ENCODE measurements around the gene TLDC2. TPM values are rescaled to one million over a fixed set of nuclear protein-coding genes. Genes with fewer than 3 reads are reported as not detected.

The TLDC2 gene
- total and polyA plus RNA-seq, 2 of the 8 experiments (the other 6 are each of a cell fraction or from before 2014, with no cell fraction given) = 0.29 to 0.34 TPM

- Histone ChIP-seq H3K79me2 (ENCODE audit: control insufficient read depth in 1 of 2, insufficient read depth in 2 of 2, low read length in 2 of 2) (peaks cover 0 to 3% of the 10 kb centered on the region in 2 experiments; a peak in 1 of 4 replicates), H3K36me3 (ENCODE audit: control insufficient read depth in 2 of 4, insufficient read depth in 4 of 4, low read length in 3 of 4) (no peaks in the 10 kb centered on the region), H4K91ac (replicated peaks; ENCODE audit: insufficient read length, low read length) (no peak overlapping the region), H3K79me1 (ENCODE audit: low read depth, low read length) (peaks cover 3% of the 10 kb centered on the region; the same call in 1 of the 2 replicates), H2AK5ac (ENCODE audit: low read depth, low read length) (no peak overlapping the region), H3K23ac (ENCODE audit: insufficient read length) (no peak overlapping the region), H3K27ac (ENCODE audit: low read depth, low read length) (no peak overlapping the region), H3K4me2 (ENCODE audit: insufficient read depth in 1 of 2, low read depth in 2 of 2, low read length in 2 of 2) (no peak overlapping the region), H4K20me1 (replicated peaks in 1 of 2; ENCODE audit: control insufficient read depth in 1 of 2, insufficient read depth in 2 of 2, low read length in 2 of 2) (peaks cover under 1 to 5% of the 10 kb centered on the region in 2 experiments), H4K8ac (ENCODE audit: extremely low read depth, insufficient read depth, low read length) (no peak overlapping the region), H2BK20ac (ENCODE audit: low read length) (no peak overlapping the region), H2BK12ac (ENCODE audit: low read depth, low read length) (no peak overlapping the region; the same call in 1 of the 2 replicates), H3K9ac (replicated peaks in 1 of 4; ENCODE audit: extremely low read depth in 1 of 4, low read depth in 3 of 4, low read length in 3 of 4) (no peak overlapping the region), H3K4ac (replicated peaks; ENCODE audit: insufficient read length, low read depth, low read length) (no peak overlapping the region), H4K5ac (ENCODE audit: insufficient read length, low read depth, low read length) (no peak overlapping the region), H3K23me2 (ENCODE audit: low read depth, low read length) (peaks cover 15% of the 10 kb centered on the region; the same call in 1 of the 2 replicates), H2BK120ac (replicated peaks; ENCODE audit: low read depth, low read length) (no peak overlapping the region), H2BK5ac (ENCODE audit: low read depth, low read length) (no peak overlapping the region), H3K27me3 (replicated peaks in 1 of 4; ENCODE audit: control insufficient read depth in 3 of 4, extremely low read depth in 1 of 4, insufficient read depth in 3 of 4, low read length in 3 of 4) (peaks cover 0 to 10% (median 4%) of the 10 kb centered on the region in 4 experiments; a peak in 3 of 7 replicates), H2AFZ (ENCODE audit: low read length) (0 out of 2 replicates have a peak overlapping the region, but pooled peaks have one; percentile 11), H3K9me3 (ENCODE audit: insufficient read depth in 2 of 2, low read depth in 1 of 2, low read length in 1 of 2) (no peaks in the 10 kb centered on the region), H3K4me3 (ENCODE audit: extremely low read depth in 1 of 4, insufficient read depth in 2 of 4, low read depth in 3 of 4, low read length in 4 of 4) (no peak overlapping the region), H3K14ac (ENCODE audit: insufficient read length) (no peak overlapping the region), H3K56ac (replicated peaks; ENCODE audit: insufficient read length, low read depth, low read length) (no peak overlapping the region), H2BK15ac (ENCODE audit: low read length) (0 out of 2 replicates have a peak overlapping the region, but pooled peaks have one; percentile 37), H3K18ac (ENCODE audit: extremely low read depth, low read length) (no peak overlapping the region), H3K4me1 (replicated peaks in 1 of 4; ENCODE audit: control insufficient read depth in 3 of 4, insufficient read depth in 4 of 4, low read length in 3 of 4) (peaks cover 3 to 17% (median 11%) of the 10 kb centered on the region in 4 experiments)
- DNase-seq (ENCODE audit: low read depth in 1 of 2, low spot score in 2 of 2) (no peak), FAIRE-seq (no peak)
- ChIA-PET POLR2A (ENCODE audit: partially characterized antibody) (interaction anchor here (1.1 to 1.5 kb wide), 3 partner anchors 8 to 16 kb away, joined by 3 read pairs; no protein-coding TSS in a partner anchor), CTCF (ENCODE audit: partially characterized antibody) (interaction anchor here (0.8 to 3.5 kb wide), 9 partner anchors 9 to 60 kb away, joined by 3 to 13 read pairs (median 3); partner anchors contain the start of gene TLDC2)
- TF ChIP-seq SAP30 (IDR thresholded peaks at IDR 0.05; ENCODE audit: insufficient read depth, insufficient replicate concordance, low read length) = no peak
- TF ChIP-seq, protein P1, sequence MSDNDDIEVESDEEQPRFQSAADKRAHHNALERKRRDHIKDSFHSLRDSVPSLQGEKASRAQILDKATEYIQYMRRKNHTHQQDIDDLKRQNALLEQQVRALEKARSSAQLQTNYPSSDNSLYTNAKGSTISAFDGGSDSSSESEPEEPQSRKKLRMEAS (IDR thresholded peaks at IDR 0.05) = no peak
- TF ChIP-seq SUZ12 (IDR thresholded peaks at IDR 0.05; ENCODE audit: low read length) = no peak
- TF ChIP-seq TEAD4 (IDR thresholded peaks at IDR 0.05; ENCODE audit: low read depth, low read length) = no peak
- TF ChIP-seq SP1 (IDR thresholded peaks at IDR 0.05; ENCODE audit: low read depth, low read length) = no peak
- WGBS, 2 experiments (ENCODE audit: extremely low coverage in 1 of 2, insufficient coverage in 1 of 2, insufficient read length in 1 of 2, insufficient replicate concordance in 2 of 2, low coverage in 1 of 2, low lambda C conversion rate in 2 of 2, missing lambda C conversion rate in 1 of 2) = 89% methylated on average over 8 of the region's 8 CpGs; no CpG with 5 or more reads in 1 of the 2 experiments
These were observed 9.1 kb upstream of the TLDC2 start for GRCh38 chr20:36866681-36867495.

All from H1 (cell line).